Caco-2 (cell line): ENCODE results near the gene RBM20. TPM values are rescaled to one million over a fixed set of nuclear protein-coding genes. Genes with fewer than 3 reads are reported as not detected.
A peak's percentile ranks its signal among the peaks of the same experiment; 100 is the strongest.

Source experiments
- BruUV-seq: library from RNA; stranded (reverse); fragments of 400-500 nt; replicated peaks from 2 replicates; lab custom pipeline; 2021; lab: Mats Ljungman, UMichigan
- CTCF ChIA-PET: fragments of 300-600 bp; sonication (Branson Sonifier 250); formaldehyde crosslinking; loops from one replicate; lab custom pipeline; 2022; ENCODE audit warnings: antibody characterized with exemption; lab: Charles Lee
- POLR2A ChIA-PET: fragments of 300-600 bp; sonication (Branson Sonifier 250); formaldehyde crosslinking; loops from one replicate; lab custom pipeline; 2022; ENCODE audit warnings: antibody characterized with exemption; lab: Charles Lee
- DNase-seq, 2 experiments: peaks; one replicate each; pipeline versions ENCODE4 v3.0.0 to v3.0.0-alpha.2; 2020 to 2022
- H3K27me3 ChIP-seq: replicated peaks from 2 replicates; pipeline ENCODE4 v1.6.0; 2011; ENCODE audit warnings: low read length; ENCODE audit not compliant: control insufficient read depth, insufficient read depth
- H3K36me3 ChIP-seq: 2 replicates; pipeline ENCODE4 v1.5.1; 2011; ENCODE audit warnings: low read length; ENCODE audit not compliant: control insufficient read depth, insufficient read depth
- H3K4me1 ChIP-seq: fragments of 250-450 bp; sonication (Bioruptor Pico); 2 replicates; pipeline ENCODE4 v1.5.1; 2020; ENCODE audit warnings: mild to moderate bottlenecking
- H3K4me3 ChIP-seq: 2 replicates; pipeline ENCODE4 v1.5.1; 2011; ENCODE audit warnings: low read depth, mild to moderate bottlenecking, control low read depth, low read length
- H3K9me3 ChIP-seq: fragments of 250-450 bp; sonication (Bioruptor Pico); 2 replicates; pipeline ENCODE4 v1.5.1; 2020; ENCODE audit warnings: mild to moderate bottlenecking, moderate library complexity
- H3K27ac Mint-ChIP-seq: one replicate; pipeline ENCODE4 v1.8.0; 2022; ENCODE audit warnings: mixed read lengths; ENCODE audit not compliant: unreplicated experiment
- H3K27me3 Mint-ChIP-seq: one replicate; pipeline ENCODE4 v1.8.0; 2022; ENCODE audit warnings: mixed read lengths; ENCODE audit not compliant: insufficient read depth, unreplicated experiment
- H3K36me3 Mint-ChIP-seq: one replicate; pipeline ENCODE4 v1.8.0; 2022; ENCODE audit warnings: mild to moderate bottlenecking, mixed read lengths; ENCODE audit not compliant: insufficient read depth, unreplicated experiment
- H3K4me1 Mint-ChIP-seq: one replicate; pipeline ENCODE4 v1.8.0; 2022; ENCODE audit warnings: low read depth, mixed read lengths; ENCODE audit not compliant: unreplicated experiment
- H3K4me3 Mint-ChIP-seq: one replicate; pipeline ENCODE4 v1.8.0; 2022; ENCODE audit warnings: mild to moderate bottlenecking, moderate library complexity, mixed read lengths; ENCODE audit not compliant: unreplicated experiment
- H3K9me3 Mint-ChIP-seq: one replicate; pipeline ENCODE4 v1.8.0; 2022; ENCODE audit warnings: mixed read lengths; ENCODE audit not compliant: unreplicated experiment
- intact Hi-C: fragments of 100-400 bp; cut with micrococcal nuclease; formaldehyde crosslinking; loops from one replicate; pipeline ENCODE4 v1.10.0; 2022; ENCODE audit not compliant: unreplicated experiment
- total RNA-seq: library from RNA; stranded (reverse); gene quantifications from 2 replicates; pipeline ENCODE4 v1.2.3, GENCODE V29; 2022
- TF ChIP-seq, protein P1 (sequence below), 2 experiments: fragments of 200-600 bp in 1 of 2; IDR thresholded peaks; 1 replicate in 1 of 2; 2 replicates in 1 of 2; pipeline versions ENCODE4 v1.5.1 to v1.8.0; 2011 to 2022; ENCODE audit warnings: antibody characterized with exemption in 1 of 2, control low read depth in 1 of 2, inconsistent platforms in 1 of 2, low read depth in 1 of 2, low read length in 1 of 2, mild to moderate bottlenecking in 1 of 2, moderate library complexity in 1 of 2; ENCODE audit not compliant: insufficient read depth in 1 of 2, severe bottlenecking in 1 of 2, unreplicated experiment in 1 of 2

Gene RBM20
- total RNA-seq, 1 experiment from 2014 or later = 0.36 TPM

DNA sequence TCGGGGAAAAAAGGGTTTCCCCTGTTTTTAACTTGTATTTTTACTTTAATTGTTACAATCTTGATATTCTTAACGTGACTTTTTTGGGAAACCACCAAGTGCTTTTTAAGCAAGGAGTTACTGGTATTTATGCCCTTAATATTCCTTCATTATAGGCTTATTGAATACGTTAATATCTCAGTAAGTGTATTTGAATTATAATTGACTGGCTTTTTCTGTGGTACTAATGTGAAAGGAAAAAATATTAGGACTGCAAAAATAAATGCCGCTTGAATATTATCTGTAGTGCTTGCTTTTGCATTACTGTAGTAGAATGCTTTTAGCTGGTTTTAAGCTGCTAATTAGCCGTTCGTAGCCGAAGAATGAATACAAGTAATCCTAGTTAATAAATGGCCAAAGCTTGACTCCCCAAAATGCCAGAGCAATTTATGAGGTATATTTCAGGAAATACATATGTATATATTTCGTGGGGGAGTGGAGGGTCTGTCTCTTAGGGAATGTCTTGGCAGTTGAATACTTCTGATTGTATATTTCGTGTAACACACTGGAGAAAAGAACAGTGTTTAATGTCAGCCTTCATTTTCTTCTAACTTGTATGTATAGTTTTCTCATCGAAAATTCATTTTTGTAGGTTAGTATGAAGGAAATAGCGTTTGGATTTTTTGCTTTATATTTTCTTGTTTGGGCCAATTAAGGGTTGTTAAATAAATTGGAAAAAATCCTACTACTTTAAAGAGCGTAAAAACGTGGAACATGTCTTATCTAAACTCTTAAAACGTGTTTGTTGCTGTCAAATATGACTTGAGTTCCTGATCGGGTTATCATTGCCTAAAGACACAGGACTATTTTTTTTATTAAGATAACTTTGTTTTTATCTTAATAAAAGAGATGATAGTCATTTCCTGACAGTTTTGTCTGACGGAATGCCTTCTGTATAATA is 229.1 kb downstream of the RBM20 start:
- H3K27ac Mint-ChIP-seq = peak overlapping the region; percentile 93
- intact Hi-C loops = loop anchor here (1.0 to 5.0 kb wide), 4 partner anchors 14 to 126 kb away; no protein-coding TSS in a partner anchor
- no peaks in the 10 kb centered on the region for H3K27me3 Mint-ChIP-seq
- H3K9me3 Mint-ChIP-seq = no peaks in the 10 kb centered on the region
- Histone ChIP-seq H3K27me3 (no peaks in the 10 kb centered on the region), H3K36me3 (no peaks in the 10 kb centered on the region), H3K9me3 (no peaks in the 10 kb centered on the region), H3K4me1 (peaks cover 10% of the 10 kb centered on the region; the same call in 1 of the 2 replicates), H3K4me3 (peak overlapping the region; percentile 72)
- ChIA-PET POLR2A (interaction anchor here (0.7 to 1.3 kb wide), 4 partner anchors 16 to 45 kb away, joined by 3 to 7 read pairs (median 4); no protein-coding TSS in a partner anchor), CTCF (interaction anchor here (0.7 to 1.6 kb wide), 9 partner anchors 15 to 186 kb away, joined by 3 to 8 read pairs (median 3); no protein-coding TSS in a partner anchor)
- peaks cover 12% of the 10 kb centered on the region for H3K4me1 Mint-ChIP-seq
- TF ChIP-seq, protein P1, sequence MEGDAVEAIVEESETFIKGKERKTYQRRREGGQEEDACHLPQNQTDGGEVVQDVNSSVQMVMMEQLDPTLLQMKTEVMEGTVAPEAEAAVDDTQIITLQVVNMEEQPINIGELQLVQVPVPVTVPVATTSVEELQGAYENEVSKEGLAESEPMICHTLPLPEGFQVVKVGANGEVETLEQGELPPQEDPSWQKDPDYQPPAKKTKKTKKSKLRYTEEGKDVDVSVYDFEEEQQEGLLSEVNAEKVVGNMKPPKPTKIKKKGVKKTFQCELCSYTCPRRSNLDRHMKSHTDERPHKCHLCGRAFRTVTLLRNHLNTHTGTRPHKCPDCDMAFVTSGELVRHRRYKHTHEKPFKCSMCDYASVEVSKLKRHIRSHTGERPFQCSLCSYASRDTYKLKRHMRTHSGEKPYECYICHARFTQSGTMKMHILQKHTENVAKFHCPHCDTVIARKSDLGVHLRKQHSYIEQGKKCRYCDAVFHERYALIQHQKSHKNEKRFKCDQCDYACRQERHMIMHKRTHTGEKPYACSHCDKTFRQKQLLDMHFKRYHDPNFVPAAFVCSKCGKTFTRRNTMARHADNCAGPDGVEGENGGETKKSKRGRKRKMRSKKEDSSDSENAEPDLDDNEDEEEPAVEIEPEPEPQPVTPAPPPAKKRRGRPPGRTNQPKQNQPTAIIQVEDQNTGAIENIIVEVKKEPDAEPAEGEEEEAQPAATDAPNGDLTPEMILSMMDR (IDR thresholded peaks at IDR 0.05; ENCODE audit: insufficient read depth in 1 of 2, low read depth in 1 of 2, low read length in 1 of 2, severe bottlenecking in 1 of 2, unreplicated experiment in 1 of 2) = no peak
- peaks cover 15% of the 10 kb centered on the region for H3K36me3 Mint-ChIP-seq
- BruUV-seq = TSS peak; percentile 49
- H3K4me3 Mint-ChIP-seq = peak overlapping the region; percentile 85
- no peak for DNase-seq

DNA sequence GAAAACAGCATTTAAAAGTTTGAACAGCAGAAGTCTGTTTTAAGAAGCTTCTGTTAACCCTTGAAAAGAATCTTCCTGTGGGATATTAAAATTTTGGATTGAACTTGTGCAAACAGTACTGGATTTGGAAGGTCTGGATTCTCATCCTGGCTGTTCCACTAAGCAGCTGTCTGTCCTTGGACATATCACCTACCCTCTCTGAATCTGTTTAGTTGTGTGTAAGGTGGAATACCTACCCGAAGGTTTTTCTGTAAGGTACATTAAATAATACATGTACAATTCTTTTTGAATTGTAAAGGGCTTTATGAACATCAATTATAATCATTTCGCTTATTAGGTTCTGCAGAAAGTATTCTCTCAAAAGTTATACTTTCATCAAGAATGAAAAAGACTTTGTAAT is 229.8 kb downstream of the RBM20 start:
- Histone ChIP-seq H3K36me3 (no peaks in the 10 kb centered on the region), H3K27me3 (no peaks in the 10 kb centered on the region), H3K9me3 (no peaks in the 10 kb centered on the region), H3K4me1 (peaks cover 10% of the 10 kb centered on the region; the same call in 1 of the 2 replicates), H3K4me3 (peak overlapping the region; percentile 72)
- POLR2A ChIA-PET = no interaction called here
- H3K36me3 Mint-ChIP-seq = peaks cover 15% of the 10 kb centered on the region
- intact Hi-C loops = loop anchor here (2.0 to 5.0 kb wide), 3 partner anchors 13 to 127 kb away; no protein-coding TSS in a partner anchor
- H3K4me3 Mint-ChIP-seq = peak overlapping the region; percentile 85
- H3K4me1 Mint-ChIP-seq = peaks cover 12% of the 10 kb centered on the region
- H3K27me3 Mint-ChIP-seq = no peaks in the 10 kb centered on the region
- no TSS peak for BruUV-seq
- TF ChIP-seq, protein P1 (IDR thresholded peaks at IDR 0.05; ENCODE audit: insufficient read depth in 1 of 2, low read depth in 1 of 2, low read length in 1 of 2, severe bottlenecking in 1 of 2, unreplicated experiment in 1 of 2) = no peak
- CTCF ChIA-PET = interaction anchor here (1.6 kb wide), 1 partner anchor 16 kb away, joined by 8 read pairs; no protein-coding TSS in a partner anchor
- DNase-seq = no peak
- no peak overlapping the region for H3K27ac Mint-ChIP-seq
- H3K9me3 Mint-ChIP-seq = no peaks in the 10 kb centered on the region

DNA sequence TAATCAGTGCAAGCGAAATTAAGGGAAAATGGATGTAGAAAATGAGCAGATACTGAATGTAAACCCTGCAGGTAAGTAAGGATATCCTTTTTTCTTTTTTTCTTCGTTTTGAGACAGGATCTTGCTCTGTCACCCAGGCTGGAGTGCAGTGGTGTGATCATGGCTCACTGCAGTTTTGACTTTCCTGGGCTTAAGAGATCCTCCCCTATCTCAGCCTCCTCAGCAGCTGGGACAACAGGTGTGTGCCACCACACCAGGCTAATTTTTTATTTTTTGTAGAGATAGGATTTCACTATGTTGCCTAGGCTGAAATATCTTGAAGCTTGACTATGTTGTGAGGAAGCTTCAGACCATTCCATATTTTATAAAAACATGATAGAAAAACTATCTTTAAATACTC is 231.9 kb downstream of the RBM20 start:
- Mint-ChIP-seq H3K4me3 (no peak overlapping the region), H3K27ac (no peak overlapping the region), H3K36me3 (peaks cover 15% of the 10 kb centered on the region), H3K9me3 (no peaks in the 10 kb centered on the region), H3K4me1 (peaks cover 11% of the 10 kb centered on the region), H3K27me3 (no peaks in the 10 kb centered on the region)
- no peak for DNase-seq
- Histone ChIP-seq H3K36me3 (no peaks in the 10 kb centered on the region; the same call in 1 of the 2 replicates), H3K27me3 (no peaks in the 10 kb centered on the region), H3K4me1 (peaks cover 9% of the 10 kb centered on the region; the same call in 1 of the 2 replicates), H3K4me3 (no peak overlapping the region), H3K9me3 (no peaks in the 10 kb centered on the region)
- intact Hi-C loops = no loop called here
- TF ChIP-seq, protein P1 (IDR thresholded peaks at IDR 0.05; ENCODE audit: insufficient read depth in 1 of 2, low read depth in 1 of 2, low read length in 1 of 2, severe bottlenecking in 1 of 2, unreplicated experiment in 1 of 2) = no peak
- BruUV-seq = no TSS peak
- CTCF ChIA-PET = no interaction called here
- POLR2A ChIA-PET = no interaction called here
